ENCODE measurements around the gene PAAF1. TPM values are rescaled to one million over a fixed set of nuclear protein-coding genes. Genes with fewer than 3 reads are reported as not detected.

PAAF1 gene
- total RNA-seq, 1 experiment from 2014 or later: 36.0 TPM

DNA sequence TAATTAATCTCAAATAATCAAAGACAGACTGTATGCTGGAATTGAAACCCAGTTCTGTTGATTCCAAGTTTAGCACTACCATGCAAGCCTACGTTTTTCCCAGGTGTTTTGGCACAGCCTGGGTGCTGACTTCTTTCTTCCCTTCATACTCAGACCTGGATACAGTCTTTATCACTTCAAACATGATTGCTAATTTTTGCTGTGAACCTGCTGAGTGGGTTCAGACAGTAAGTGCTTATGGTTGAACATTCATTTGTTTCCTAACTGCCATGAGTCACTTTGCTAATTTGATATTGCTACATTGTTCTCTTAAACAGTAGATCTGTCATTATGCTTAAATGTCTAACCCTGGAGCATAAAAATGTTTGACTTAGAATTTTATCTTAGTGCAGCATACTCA, 12.2 kb downstream of the PAAF1 start:
- Histone ChIP-seq H4K20me1 (ENCODE audit: insufficient read depth, low read depth, low read length) (no peaks in the 10 kb centered on the region), H3K4me2 (ENCODE audit: low read depth, low read length, poor library complexity, severe bottlenecking) (no peak overlapping the region), H3K9me3 (ENCODE audit: low read length) (no peaks in the 10 kb centered on the region), H3K36me3 (ENCODE audit: insufficient read depth, low read length) (peaks cover 35% of the 10 kb centered on the region), H3K27me3 (ENCODE audit: low read length) (no peaks in the 10 kb centered on the region), H3K4me1 (ENCODE audit: low read length) (no peaks in the 10 kb centered on the region), H3K27ac (ENCODE audit: low read length) (no peak overlapping the region), H3K79me2 (ENCODE audit: low read length) (peaks cover 11% of the 10 kb centered on the region), H3K9me2 (replicated peaks; ENCODE audit: insufficient read depth, low read length) (no peaks in the 10 kb centered on the region), H3K4me3 (ENCODE audit: low read length) (no peak overlapping the region), H2AFZ (ENCODE audit: low read length) (no peak overlapping the region), H3K9ac (ENCODE audit: low read length) (no peak overlapping the region)
- no peak for DNase-seq

DNA sequence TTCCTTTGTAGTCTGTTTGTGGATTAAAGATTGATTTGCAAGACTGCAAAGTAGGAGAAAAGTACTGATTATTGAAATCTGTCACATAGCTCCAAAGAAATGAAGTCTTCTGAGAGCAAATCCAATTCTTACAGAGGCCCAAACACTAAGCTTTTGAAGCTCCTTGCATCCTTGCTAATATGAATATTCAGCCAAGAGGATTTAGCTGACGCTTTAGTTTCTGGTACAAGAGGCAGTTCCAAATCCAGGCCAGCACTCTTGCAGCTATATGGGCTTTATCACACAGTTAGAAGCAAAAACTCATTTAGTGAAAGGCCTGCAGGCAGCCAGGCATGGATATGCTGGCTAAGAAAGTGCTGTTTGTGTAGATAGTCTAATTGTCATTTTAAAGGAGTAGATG, 12.7 kb downstream of the PAAF1 start:
- no peak overlapping the region for H3K4me2 ChIP-seq (ENCODE audit: low read depth, low read length, poor library complexity, severe bottlenecking)
- H3K27ac ChIP-seq (ENCODE audit: low read length): no peak overlapping the region
- no peak overlapping the region for H3K4me3 ChIP-seq (ENCODE audit: low read length)
- no peaks in the 10 kb centered on the region for H3K4me1 ChIP-seq (ENCODE audit: low read length)
- H3K9me3 ChIP-seq (ENCODE audit: low read length): no peaks in the 10 kb centered on the region
- no peaks in the 10 kb centered on the region for H4K20me1 ChIP-seq (ENCODE audit: insufficient read depth, low read depth, low read length)
- H3K9me2 ChIP-seq (replicated peaks; ENCODE audit: insufficient read depth, low read length): no peaks in the 10 kb centered on the region
- H3K9ac ChIP-seq (ENCODE audit: low read length): no peak overlapping the region
- no peak overlapping the region for H2AFZ ChIP-seq (ENCODE audit: low read length)
- H3K36me3 ChIP-seq (ENCODE audit: insufficient read depth, low read length): peaks cover 35% of the 10 kb centered on the region
- DNase-seq: no peak
- peaks cover 11% of the 10 kb centered on the region for H3K79me2 ChIP-seq (ENCODE audit: low read length)
- no peaks in the 10 kb centered on the region for H3K27me3 ChIP-seq (ENCODE audit: low read length)

DNA sequence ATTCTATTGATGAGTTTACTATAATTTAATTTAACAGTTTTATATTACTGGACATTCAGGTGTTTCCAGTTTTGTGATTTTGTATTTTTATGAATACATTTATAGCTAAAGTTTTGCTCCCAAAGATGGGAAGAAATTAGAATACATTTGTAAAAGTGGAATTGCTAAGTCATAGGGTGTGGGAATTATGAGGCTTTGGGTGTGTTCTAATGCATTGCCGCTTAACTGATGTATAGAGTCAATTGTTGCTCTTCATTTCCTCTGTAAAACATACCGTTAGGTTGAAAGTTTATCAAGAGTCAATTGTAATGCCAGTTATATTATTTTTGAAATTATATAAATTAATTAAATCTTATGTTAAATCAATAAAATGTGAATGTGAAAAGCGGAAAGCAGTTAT, 16.2 kb downstream of the PAAF1 start:
- Histone ChIP-seq H3K9me2 (replicated peaks; ENCODE audit: insufficient read depth, low read length) (no peaks in the 10 kb centered on the region), H3K27ac (ENCODE audit: low read length) (no peak overlapping the region), H3K4me1 (ENCODE audit: low read length) (no peaks in the 10 kb centered on the region), H4K20me1 (ENCODE audit: insufficient read depth, low read depth, low read length) (no peaks in the 10 kb centered on the region), H3K4me3 (ENCODE audit: low read length) (no peak overlapping the region), H3K36me3 (ENCODE audit: insufficient read depth, low read length) (peaks cover 30% of the 10 kb centered on the region), H3K79me2 (ENCODE audit: low read length) (peaks cover 8% of the 10 kb centered on the region), H3K27me3 (ENCODE audit: low read length) (no peaks in the 10 kb centered on the region), H3K9ac (ENCODE audit: low read length) (no peak overlapping the region), H3K9me3 (ENCODE audit: low read length) (no peaks in the 10 kb centered on the region), H2AFZ (ENCODE audit: low read length) (no peak overlapping the region), H3K4me2 (ENCODE audit: low read depth, low read length, poor library complexity, severe bottlenecking) (no peak overlapping the region)
- no peak for DNase-seq

DNA sequence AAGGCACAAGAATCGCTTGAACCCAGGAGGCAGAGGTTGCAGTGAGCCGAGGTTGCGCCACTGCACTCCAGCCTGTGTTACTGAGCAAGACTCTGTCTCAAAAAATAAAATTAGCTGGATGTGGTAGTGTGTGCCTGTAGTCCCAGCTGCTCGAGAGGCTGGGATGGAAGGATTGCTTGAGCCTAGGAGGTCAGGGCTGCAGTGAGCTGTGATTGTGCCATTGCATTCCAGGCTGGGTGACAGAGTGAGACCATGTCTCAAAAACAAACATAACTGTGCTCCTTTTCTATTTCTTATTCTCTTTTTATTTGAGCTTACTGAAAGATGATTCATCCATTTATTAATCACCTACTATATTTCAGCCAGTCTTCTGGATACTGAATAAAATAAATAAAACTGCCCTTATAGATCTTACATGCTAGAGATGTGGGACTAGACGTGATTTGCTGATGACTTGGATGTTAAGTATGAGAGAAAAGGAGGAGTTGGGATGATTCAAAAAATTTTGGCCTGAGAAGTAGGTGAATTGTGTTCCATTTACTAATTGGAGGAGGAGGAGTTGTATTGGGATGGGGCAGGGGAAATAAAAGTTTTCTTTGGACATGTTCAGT, 18.0 kb downstream of the PAAF1 start:
- Histone ChIP-seq H3K4me1 (ENCODE audit: low read length) (no peaks in the 10 kb centered on the region), H3K27me3 (ENCODE audit: low read length) (no peaks in the 10 kb centered on the region), H3K9ac (ENCODE audit: low read length) (no peak overlapping the region), H3K9me3 (ENCODE audit: low read length) (no peaks in the 10 kb centered on the region), H3K4me2 (ENCODE audit: low read depth, low read length, poor library complexity, severe bottlenecking) (no peak overlapping the region), H2AFZ (ENCODE audit: low read length) (no peak overlapping the region), H3K36me3 (ENCODE audit: insufficient read depth, low read length) (peaks cover 30% of the 10 kb centered on the region), H3K79me2 (ENCODE audit: low read length) (peaks cover 8% of the 10 kb centered on the region; the same call in 1 of the 2 replicates), H3K9me2 (replicated peaks; ENCODE audit: insufficient read depth, low read length) (no peaks in the 10 kb centered on the region), H3K27ac (ENCODE audit: low read length) (no peak overlapping the region), H4K20me1 (ENCODE audit: insufficient read depth, low read depth, low read length) (no peaks in the 10 kb centered on the region), H3K4me3 (ENCODE audit: low read length) (no peak overlapping the region)
- DNase-seq: no peak

DNA sequence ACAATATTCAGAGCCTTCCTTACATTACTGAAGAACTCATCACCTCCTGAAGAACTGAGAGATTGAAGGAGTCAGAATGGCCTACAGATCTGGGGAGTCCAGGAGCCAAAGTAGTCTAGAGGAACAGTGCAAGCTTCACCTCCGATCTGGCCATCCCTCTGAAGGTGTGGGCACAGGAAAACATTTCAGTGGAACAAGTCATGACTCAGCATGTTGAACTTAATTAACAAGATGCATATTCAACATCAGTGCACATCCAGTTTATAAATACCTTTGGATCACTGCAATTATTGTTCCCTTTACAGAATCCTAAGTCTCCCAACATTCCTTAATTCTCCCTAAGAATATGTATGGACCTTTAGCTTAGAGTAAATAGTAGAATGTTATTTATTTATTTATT, 25.5 kb downstream of the PAAF1 start:
- H3K4me1 ChIP-seq (ENCODE audit: low read length): no peaks in the 10 kb centered on the region
- no peak overlapping the region for H3K27ac ChIP-seq (ENCODE audit: low read length)

DNA sequence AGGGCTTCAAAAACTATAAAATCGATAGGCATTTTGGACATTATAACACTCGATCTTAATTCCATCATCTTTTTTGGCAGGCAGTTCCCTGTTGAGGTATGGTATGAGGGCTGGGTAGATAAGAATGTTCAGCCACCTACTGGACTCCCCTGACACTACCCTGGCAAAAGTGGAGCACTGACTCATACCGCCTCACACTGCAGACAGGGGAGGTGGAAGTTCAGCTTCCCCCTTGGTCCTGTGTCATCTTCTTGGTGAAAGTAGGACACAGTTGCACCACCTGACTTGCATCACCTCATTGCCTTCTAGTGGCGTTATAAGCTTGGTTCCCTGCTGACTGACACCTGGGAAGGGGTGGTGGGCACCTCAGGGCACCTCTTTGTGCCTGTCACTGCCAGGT, 30.4 kb downstream of the PAAF1 start:
- Histone ChIP-seq H3K36me3 (ENCODE audit: insufficient read depth, low read length) (peaks cover 20% of the 10 kb centered on the region), H3K9me2 (replicated peaks; ENCODE audit: insufficient read depth, low read length) (no peaks in the 10 kb centered on the region), H3K27ac (ENCODE audit: low read length) (no peak overlapping the region), H2AFZ (ENCODE audit: low read length) (no peak overlapping the region), H4K20me1 (ENCODE audit: insufficient read depth, low read depth, low read length) (no peaks in the 10 kb centered on the region), H3K9me3 (ENCODE audit: low read length) (no peaks in the 10 kb centered on the region), H3K9ac (ENCODE audit: low read length) (no peak overlapping the region), H3K4me3 (ENCODE audit: low read length) (no peak overlapping the region), H3K4me2 (ENCODE audit: low read depth, low read length, poor library complexity, severe bottlenecking) (no peak overlapping the region), H3K27me3 (ENCODE audit: low read length) (no peaks in the 10 kb centered on the region), H3K79me2 (ENCODE audit: low read length) (no peaks in the 10 kb centered on the region), H3K4me1 (ENCODE audit: low read length) (no peaks in the 10 kb centered on the region)
- DNase-seq: no peak

More for the DNA sequence above, 25.5 kb downstream of the PAAF1 start:
- H3K4me2 ChIP-seq (ENCODE audit: low read depth, low read length, poor library complexity, severe bottlenecking): no peak overlapping the region
- H3K36me3 ChIP-seq (ENCODE audit: insufficient read depth, low read length): peaks cover 13% of the 10 kb centered on the region; the same call in 1 of the 2 replicates
- no peaks in the 10 kb centered on the region for H3K9me3 ChIP-seq (ENCODE audit: low read length)
- H4K20me1 ChIP-seq (ENCODE audit: insufficient read depth, low read depth, low read length): no peaks in the 10 kb centered on the region
- H3K9me2 ChIP-seq (replicated peaks; ENCODE audit: insufficient read depth, low read length): no peaks in the 10 kb centered on the region
- no peak for DNase-seq
- no peak overlapping the region for H3K9ac ChIP-seq (ENCODE audit: low read length)
- H3K79me2 ChIP-seq (ENCODE audit: low read length): no peaks in the 10 kb centered on the region
- no peak overlapping the region for H3K4me3 ChIP-seq (ENCODE audit: low read length)
- no peaks in the 10 kb centered on the region for H3K27me3 ChIP-seq (ENCODE audit: low read length)
- H2AFZ ChIP-seq (ENCODE audit: low read length): no peak overlapping the region

DNA sequence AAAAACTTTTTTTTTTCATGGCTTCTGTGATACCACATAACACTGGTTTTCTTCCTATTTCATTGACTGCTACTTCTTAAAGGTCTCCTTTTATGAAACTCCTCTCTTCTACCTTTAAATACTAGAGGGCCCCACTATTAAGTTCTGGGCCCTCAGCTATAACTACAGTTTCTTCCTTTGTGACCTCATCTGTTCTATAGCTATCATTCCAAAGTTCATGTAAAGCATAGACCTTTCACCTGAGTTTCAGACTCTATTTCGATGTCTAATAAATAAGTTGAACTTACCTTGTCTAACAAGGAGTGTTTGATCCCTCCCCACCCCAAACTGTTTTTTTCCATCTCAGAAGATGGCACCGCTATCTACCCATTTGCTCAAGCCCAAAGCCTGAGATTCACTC, 35.2 kb downstream of the PAAF1 start:
- Histone ChIP-seq H3K36me3 (ENCODE audit: insufficient read depth, low read length) (peaks cover 15% of the 10 kb centered on the region), H3K4me1 (ENCODE audit: low read length) (no peaks in the 10 kb centered on the region)

DNA sequence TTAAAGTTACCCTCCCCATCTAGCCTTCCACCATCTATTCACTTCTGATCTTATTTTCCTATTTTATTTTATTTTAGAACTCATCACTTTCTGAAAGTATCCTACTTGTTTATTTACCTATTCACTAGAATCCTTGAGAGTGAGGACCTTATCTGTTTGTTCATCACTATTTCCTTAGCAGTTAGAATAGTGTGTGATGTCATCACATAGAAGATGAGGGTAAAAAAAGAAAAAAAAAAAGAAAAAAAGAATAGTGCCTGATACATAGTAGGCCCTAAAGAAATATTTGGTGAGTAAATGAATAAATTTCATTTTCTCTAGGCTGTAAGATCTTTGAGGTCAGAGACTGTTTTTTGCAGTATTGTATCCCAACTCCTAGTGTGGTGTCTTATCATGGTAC, 36.7 kb downstream of the PAAF1 start:
- H3K9ac ChIP-seq (ENCODE audit: low read length): no peak overlapping the region
- H3K36me3 ChIP-seq (ENCODE audit: insufficient read depth, low read length): peaks cover 16% of the 10 kb centered on the region; the same call in 1 of the 2 replicates
- no peaks in the 10 kb centered on the region for H4K20me1 ChIP-seq (ENCODE audit: insufficient read depth, low read depth, low read length)
- H3K4me1 ChIP-seq (ENCODE audit: low read length): no peaks in the 10 kb centered on the region
- no peak overlapping the region for H3K27ac ChIP-seq (ENCODE audit: low read length)
- no peak overlapping the region for H3K4me2 ChIP-seq (ENCODE audit: low read depth, low read length, poor library complexity, severe bottlenecking)
- no peak overlapping the region for H2AFZ ChIP-seq (ENCODE audit: low read length)
- H3K4me3 ChIP-seq (ENCODE audit: low read length): no peak overlapping the region
- H3K27me3 ChIP-seq (ENCODE audit: low read length): no peaks in the 10 kb centered on the region
- no peaks in the 10 kb centered on the region for H3K79me2 ChIP-seq (ENCODE audit: low read length)
- H3K9me3 ChIP-seq (ENCODE audit: low read length): no peaks in the 10 kb centered on the region
- H3K9me2 ChIP-seq (replicated peaks; ENCODE audit: insufficient read depth, low read length): no peaks in the 10 kb centered on the region
- DNase-seq: no peak

More for the DNA sequence above, 35.2 kb downstream of the PAAF1 start:
- Histone ChIP-seq H3K27ac (ENCODE audit: low read length) (no peak overlapping the region), H3K9ac (ENCODE audit: low read length) (no peak overlapping the region), H3K79me2 (ENCODE audit: low read length) (no peaks in the 10 kb centered on the region), H3K4me3 (ENCODE audit: low read length) (no peak overlapping the region), H3K4me2 (ENCODE audit: low read depth, low read length, poor library complexity, severe bottlenecking) (no peak overlapping the region), H3K27me3 (ENCODE audit: low read length) (no peaks in the 10 kb centered on the region), H2AFZ (ENCODE audit: low read length) (no peak overlapping the region), H3K9me2 (replicated peaks; ENCODE audit: insufficient read depth, low read length) (no peaks in the 10 kb centered on the region), H4K20me1 (ENCODE audit: insufficient read depth, low read depth, low read length) (no peaks in the 10 kb centered on the region), H3K9me3 (ENCODE audit: low read length) (no peaks in the 10 kb centered on the region)
- no peak for DNase-seq

Data from Karpas-422 (cell line).